Osteocyte (in vitro differentiated cells): Measurements from ENCODE around the gene WDR4. TPM values are rescaled to one million over a fixed set of nuclear protein-coding genes. Genes with fewer than 3 reads are reported as not detected.
"Not testable (repeated sequence)": the region's sequence is repeated elsewhere in the genome, so short reads cannot be mapped to it uniquely, and the experiment has no call there.

Experiments
- DNase-seq: peaks from one replicate; pipeline ENCODE4 v3.0.0; 2021; ENCODE audit warnings: mixed read lengths; ENCODE audit not compliant: unreplicated experiment; ENCODE audit errors: extremely low spot score
- H3K27ac Mint-ChIP-seq: one replicate; pipeline ENCODE4 v1.8.0; 2021; ENCODE audit warnings: mild to moderate bottlenecking, mixed read lengths; ENCODE audit not compliant: unreplicated experiment
- H3K27me3 Mint-ChIP-seq: one replicate; pipeline ENCODE4 v1.8.0; 2021; ENCODE audit warnings: mixed read lengths; ENCODE audit not compliant: unreplicated experiment
- H3K36me3 Mint-ChIP-seq: one replicate; pipeline ENCODE4 v1.8.0; 2021; ENCODE audit warnings: mixed read lengths; ENCODE audit not compliant: unreplicated experiment
- H3K4me1 Mint-ChIP-seq: one replicate; pipeline ENCODE4 v1.8.0; 2021; ENCODE audit warnings: mixed read lengths; ENCODE audit not compliant: unreplicated experiment
- H3K4me3 Mint-ChIP-seq: one replicate; pipeline ENCODE4 v1.8.0; 2021; ENCODE audit warnings: mild to moderate bottlenecking, moderate library complexity, mixed read lengths; ENCODE audit not compliant: unreplicated experiment
- H3K9me3 Mint-ChIP-seq: one replicate; pipeline ENCODE4 v1.8.0; 2021; ENCODE audit warnings: mixed read lengths; ENCODE audit not compliant: unreplicated experiment
- CTCF ChIP-seq: fragments of 200-600 bp; sonication (generic); IDR thresholded peaks from 2 replicates; pipeline ENCODE4 v1.5.0; 2021; ENCODE audit warnings: antibody characterized with exemption, mild to moderate bottlenecking, moderate library complexity
- total RNA-seq: library from RNA; stranded (reverse); gene quantifications from 2 replicates; pipeline ENCODE4 v1.2.1, GENCODE V29; 2021

The WDR4 gene
- total RNA-seq, 1 donor from 2014 or later, result 15.7 TPM

GRCh38 chr21:42892582-42892930 is 13.2 kb upstream of the WDR4 start:
- no peaks in the 10 kb centered on the region for H3K27me3 Mint-ChIP-seq
- H3K4me3 Mint-ChIP-seq, result peak overlapping the region; percentile 82
- peak; percentile 86 for DNase-seq
- H3K9me3 Mint-ChIP-seq, result no peaks in the 10 kb centered on the region
- peak overlapping the region; percentile 94 for H3K27ac Mint-ChIP-seq
- H3K36me3 Mint-ChIP-seq, result no peaks in the 10 kb centered on the region
- TF ChIP-seq CTCF, result no peak
- peaks cover 12% of the 10 kb centered on the region for H3K4me1 Mint-ChIP-seq

DNA sequence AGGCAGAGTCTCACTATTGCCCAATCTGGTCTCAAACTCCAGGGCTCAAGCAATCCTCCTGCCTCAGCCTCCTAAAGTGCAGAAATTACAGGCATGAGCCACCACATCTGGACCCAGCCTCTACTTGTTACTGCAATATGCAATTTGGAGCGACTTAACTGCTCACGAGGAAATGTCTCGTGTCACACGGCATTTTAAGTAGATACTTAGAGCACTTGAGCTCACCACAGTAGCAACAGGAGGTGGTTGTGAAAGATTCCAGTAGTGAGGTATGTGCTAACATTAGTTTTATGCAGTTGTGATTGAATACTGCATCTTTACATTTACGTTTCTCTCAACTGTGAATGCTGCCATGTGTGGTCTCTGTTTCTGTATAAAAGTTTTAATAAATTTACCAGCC is 8.0 kb upstream of the WDR4 start:
- no peak for DNase-seq
- Mint-ChIP-seq H3K4me3 (no peak overlapping the region), H3K27me3 (no peaks in the 10 kb centered on the region), H3K27ac (no peak overlapping the region), H3K4me1 (peaks cover 2% of the 10 kb centered on the region), H3K36me3 (no peaks in the 10 kb centered on the region), H3K9me3 (no peaks in the 10 kb centered on the region)
- TF ChIP-seq CTCF, result no peak

DNA sequence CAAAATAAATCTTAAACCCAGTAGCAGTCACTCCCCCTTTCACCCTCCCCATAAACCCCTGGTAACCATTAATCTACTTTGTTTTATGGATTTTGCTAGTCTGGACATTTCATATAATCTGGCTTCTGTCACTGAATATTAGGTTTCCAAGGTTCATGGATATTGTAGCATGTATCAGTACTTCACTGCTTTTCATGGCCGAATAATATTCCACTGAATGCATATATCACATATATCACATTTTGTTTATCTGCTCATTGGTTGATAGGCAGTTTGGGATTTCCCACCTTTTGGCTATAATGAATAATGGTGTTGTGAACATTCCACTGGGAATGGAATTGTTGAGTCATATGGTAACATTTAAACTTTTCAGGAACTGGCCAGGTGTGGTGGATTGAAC is 4.6 kb upstream of the WDR4 start:
- Mint-ChIP-seq H3K27ac (no peak overlapping the region), H3K4me3 (no peak overlapping the region), H3K27me3 (no peaks in the 10 kb centered on the region), H3K9me3 (no peaks in the 10 kb centered on the region), H3K36me3 (no peaks in the 10 kb centered on the region), H3K4me1 (peaks cover 15% of the 10 kb centered on the region)
- TF ChIP-seq CTCF, result no peak
- no peak for DNase-seq

DNA sequence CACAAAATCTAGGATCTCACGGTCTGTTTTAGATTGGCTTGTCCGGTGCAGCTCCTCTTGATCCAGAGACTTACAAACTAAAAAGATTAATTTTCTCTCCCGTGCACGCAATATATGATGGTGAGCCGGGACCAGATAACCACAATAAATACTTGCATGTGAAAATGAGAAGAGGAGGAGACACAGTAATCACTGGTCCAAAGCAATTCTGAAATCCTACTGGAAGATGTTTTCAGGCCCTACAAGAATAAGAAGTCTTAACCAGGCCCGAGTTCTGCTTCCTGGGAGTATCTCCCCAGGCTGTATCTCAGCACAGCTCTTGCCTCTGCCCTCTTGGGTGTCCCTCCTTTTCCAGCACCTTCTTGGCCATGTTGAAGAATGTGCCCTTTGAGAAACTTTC is 1.0 kb upstream of the WDR4 start:
- Mint-ChIP-seq H3K4me3 (peak overlapping the region; percentile 92), H3K27me3 (no peaks in the 10 kb centered on the region), H3K27ac (peak overlapping the region; percentile 88), H3K4me1 (peaks cover 24% of the 10 kb centered on the region), H3K36me3 (no peaks in the 10 kb centered on the region), H3K9me3 (no peaks in the 10 kb centered on the region)
- DNase-seq, result no peak
- no peak for TF ChIP-seq CTCF

DNA sequence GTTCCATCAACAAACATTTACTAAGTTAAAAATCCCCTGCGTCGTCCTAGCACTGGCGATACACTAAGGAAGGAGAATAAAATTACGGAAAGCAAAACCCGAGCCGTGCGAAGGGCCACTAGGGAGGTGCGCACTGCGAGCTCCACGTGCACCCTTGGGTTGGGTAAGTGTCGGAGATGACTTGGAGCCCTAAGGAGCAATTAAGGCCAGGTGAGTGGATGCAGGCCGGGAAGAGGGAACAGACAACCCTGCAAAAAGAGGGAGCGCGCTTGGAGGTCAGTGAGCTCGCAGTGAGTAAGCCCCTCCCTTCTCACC is 704 bp downstream of the WDR4 start:
- Mint-ChIP-seq H3K27ac (peak overlapping the region; percentile 88), H3K4me3 (peak overlapping the region; percentile 92), H3K27me3 (no peaks in the 10 kb centered on the region), H3K36me3 (peaks cover 6% of the 10 kb centered on the region), H3K9me3 (no peaks in the 10 kb centered on the region), H3K4me1 (peaks cover 24% of the 10 kb centered on the region)
- DNase-seq, result no peak
- no peak for TF ChIP-seq CTCF

DNA sequence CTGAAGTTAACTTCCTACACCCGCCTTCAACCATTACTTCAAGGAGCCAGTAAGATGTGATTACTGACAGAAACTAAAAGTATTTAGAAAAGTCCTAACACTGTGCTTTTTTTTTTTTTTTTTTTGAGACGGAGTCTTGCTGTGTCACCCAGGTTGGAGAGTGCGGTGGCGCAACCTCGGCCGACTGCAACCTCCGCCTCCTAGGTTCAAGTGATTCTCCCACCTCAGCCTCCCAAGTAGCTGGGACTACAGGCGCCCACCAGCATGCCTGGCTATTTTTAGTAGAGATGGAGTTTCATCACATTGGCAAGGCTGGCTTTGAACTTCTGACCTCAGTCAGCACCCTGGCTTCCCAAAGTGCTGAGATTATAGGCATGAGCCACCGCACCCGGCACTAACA is 3.5 kb downstream of the WDR4 start:
- not testable (repeated sequence) for H3K27ac Mint-ChIP-seq, H3K9me3 Mint-ChIP-seq, DNase-seq, H3K27me3 Mint-ChIP-seq, H3K4me3 Mint-ChIP-seq
- H3K36me3 Mint-ChIP-seq, result peaks cover 18% of the 10 kb centered on the region
- H3K4me1 Mint-ChIP-seq, result peaks cover 20% of the 10 kb centered on the region
